K562 (cell line): Measurements from ENCODE around the gene FCHO2. TPM values are rescaled to one million over a fixed set of nuclear protein-coding genes. Genes with fewer than 3 reads are reported as not detected.

Experiments used
- ATAC-seq: fragments of 200-7000 bp; cut with Tn5 transposase; 3 replicates; pipeline ENCODE4 v1.9.1; 2020; ENCODE audit warnings: moderate library complexity
- BruUV-seq: library from RNA; stranded (reverse); fragments of 400-500 nt; replicated peaks from 2 replicates; lab custom pipeline; 2021; lab: Mats Ljungman, UMichigan
- CTCF ChIA-PET: fragments of 300-600 bp; formaldehyde crosslinking; extraction: SDS; loops from one replicate; lab custom pipeline; 2021; ENCODE audit warnings: low intra/inter-chr PET ratio; lab: Yijun Ruan, JAX
- POLR2A ChIA-PET: fragments of 300-600, 350-650 bp; sonication (Branson Sonifier 250); formaldehyde crosslinking; extraction: SDS; loops from one replicate; lab custom pipeline; 2021; ENCODE audit warnings: antibody characterized with exemption, inconsistent platforms; lab: Yijun Ruan, JAX
- DNase-seq, 4 experiments: peaks; one replicate each; pipeline versions ENCODE4 v3.0.0 to v3.0.0-alpha.2; 2011 to 2018; ENCODE audit warnings: low spot score in 3 of 4, mixed read lengths in 3 of 4; ENCODE audit errors: extremely low read depth in 1 of 4
- FAIRE-seq: peaks from 2 replicates; lab custom pipeline; 2011; peaks lifted over from hg19 to GRCh38; lab: Jason Lieb, UNC
- H2AFZ ChIP-seq: 2 replicates; pipeline ENCODE4 v1.6.0; 2011; ENCODE audit warnings: low read depth, low read length, control low read depth, inconsistent platforms
- H3K27ac ChIP-seq: fragments of 200-600 bp; 3 replicates; pipeline ENCODE4 v1.8.0; 2011; ENCODE audit warnings: low read depth, mild to moderate bottlenecking, control low read depth, inconsistent platforms, low read length, moderate library complexity, mixed read lengths; ENCODE audit errors: extremely low read depth
- H3K27me3 ChIP-seq, 2 experiments: fragments of 300-600 bp in 1 of 2; 2 replicates in 1 of 2; 3 replicates in 1 of 2; pipeline versions ENCODE4 v1.6.0 to v1.8.0; 2011; ENCODE audit warnings: inconsistent platforms in 2 of 2, low read length in 2 of 2, mild to moderate bottlenecking in 1 of 2, mixed read lengths in 1 of 2, moderate library complexity in 1 of 2; ENCODE audit not compliant: control insufficient read depth in 2 of 2, insufficient read depth in 2 of 2
- H3K36me3 ChIP-seq: fragments of 300-600 bp; 3 replicates; pipeline ENCODE4 v1.8.0; 2011; ENCODE audit warnings: mild to moderate bottlenecking, low read length, inconsistent platforms; ENCODE audit not compliant: control insufficient read depth, insufficient read depth
- H3K4me1 ChIP-seq, 2 experiments: fragments of 200-600 bp in 1 of 2; replicated peaks in 1 of 2; 2 replicates in 1 of 2; 3 replicates in 1 of 2; pipeline versions ENCODE4 v1.5.1 to v1.8.0; 2011; ENCODE audit warnings: inconsistent platforms in 2 of 2, low read length in 2 of 2, mild to moderate bottlenecking in 1 of 2, mixed read lengths in 1 of 2, moderate library complexity in 1 of 2; ENCODE audit not compliant: control insufficient read depth in 2 of 2, insufficient read depth in 2 of 2
- H3K4me2 ChIP-seq: 2 replicates; pipeline ENCODE4 v1.6.1; 2011; ENCODE audit warnings: low read length, control low read depth, inconsistent platforms, mixed read lengths; ENCODE audit not compliant: insufficient read depth
- H3K4me3 ChIP-seq: fragments of 200-600 bp; sonication (generic), shearing (Covaris generic); 2 replicates; pipeline ENCODE4 v1.5.1; 2016; ENCODE audit warnings: control low read depth, inconsistent platforms
- H3K79me2 ChIP-seq: fragments of 200-600 bp; 3 replicates; pipeline ENCODE4 v1.8.0; 2011; ENCODE audit warnings: low read length, inconsistent platforms; ENCODE audit not compliant: control insufficient read depth, insufficient read depth
- H3K9ac ChIP-seq, 2 experiments: 2 replicates each; pipeline versions ENCODE4 v1.6.0 to v1.6.1; 2011; ENCODE audit warnings: low read depth in 2 of 2, low read length in 2 of 2, control low read depth in 1 of 2, inconsistent platforms in 1 of 2, mild to moderate bottlenecking in 1 of 2, mixed read lengths in 1 of 2; ENCODE audit not compliant: insufficient read depth in 1 of 2
- H3K9me1 ChIP-seq: one replicate; pipeline ENCODE4 v1.6.0; 2011; ENCODE audit warnings: inconsistent platforms, mild to moderate bottlenecking, low read length, moderate library complexity; ENCODE audit not compliant: control insufficient read depth, insufficient read depth
- H3K9me3 ChIP-seq: replicated peaks from 2 replicates; pipeline ENCODE4 v1.5.1; 2011; ENCODE audit warnings: low read depth, low read length, inconsistent platforms; ENCODE audit not compliant: control insufficient read depth, insufficient read depth
- H4K20me1 ChIP-seq: replicated peaks from 2 replicates; pipeline ENCODE4 v1.6.1; 2011; ENCODE audit warnings: low read length, inconsistent platforms, mixed read lengths; ENCODE audit not compliant: control insufficient read depth, insufficient read depth
- ATF2 ChIP-seq: sonication (generic); formaldehyde crosslinking; IDR thresholded peaks from 2 replicates; pipeline ENCODE4 v1.8.1; 2022; ENCODE audit warnings: missing genetic modification reagents
- ATF3 ChIP-seq, 2 experiments: fragments of 450-650 bp in 1 of 2; sonication (generic) in 1 of 2; formaldehyde crosslinking in 1 of 2; IDR thresholded peaks in 1 of 2; conservative IDR thresholded peaks in 1 of 2; 2 replicates each; pipeline versions ENCODE4 v1.6.1 to v1.8.1; 2016 to 2023; ENCODE audit warnings: mild to moderate bottlenecking in 2 of 2, moderate library complexity in 2 of 2, inconsistent platforms in 1 of 2, missing genetic modification reagents in 1 of 2
- CHD4 ChIP-seq: fragments of 200-600 bp; sonication (generic); IDR thresholded peaks from 3 replicates; pipeline ENCODE4 v1.6.1; 2012; ENCODE audit warnings: low read depth, mild to moderate bottlenecking, mixed read lengths, low read length, inconsistent platforms; ENCODE audit not compliant: insufficient read depth, insufficient replicate concordance, poor library complexity, severe bottlenecking
- SNIP1 ChIP-seq: fragments of 450-650 bp; IDR thresholded peaks from 2 replicates; pipeline ENCODE4 v1.7.1; 2017; ENCODE audit warnings: low read depth, mild to moderate bottlenecking
- ZNF280B ChIP-seq: fragments of 250-450 bp; sonication (Bioruptor Pico); IDR thresholded peaks from 2 replicates; pipeline ENCODE4 v1.5.1; 2021; ENCODE audit warnings: mild to moderate bottlenecking
- ZNF354B ChIP-seq: fragments of 250-450 bp; sonication (Bioruptor Pico); IDR thresholded peaks from 2 replicates; pipeline ENCODE4 v1.4.0; 2020
- WGBS: fragments of 100-300 bp; shearing (Covaris generic); methylation state at CpG from one replicate; pipeline ENCODE4 v1.1.6; 2016; ENCODE audit warnings: low coverage, mixed read lengths; ENCODE audit not compliant: insufficient coverage; ENCODE audit errors: missing lambda C conversion rate; 5-methylcytosine and 5-hydroxymethylcytosine counted together
- in situ Hi-C: fragments of 300-500 bp; cut with MboI; formaldehyde crosslinking; loops from 4 replicates; pipeline ENCODE4 v1.15.0; 2018; ENCODE audit warnings: inconsistent platforms, mixed read lengths
- intact Hi-C: fragments of 100-400 bp; cut with micrococcal nuclease; formaldehyde crosslinking; loops from 2 replicates; pipeline ENCODE4 v1.14.2; 2022
- polyA plus RNA-seq, 8 experiments: library from polyadenylated mRNA; depleted of rRNA in 4 of 8; stranded (reverse) in 5 of 8; unstranded in 3 of 8; fragments of >200 nt; fragmentation: Nextera tagmentation in 2 of 8; fragmentation: Illumina TruSeq in 1 of 8; extraction: Ambion mirVana in 2 of 8; extraction: Trizol in 1 of 8; gene quantifications; 2 replicates each; pipeline versions ENCODE4 v1.2.1 to v1.2.3, GENCODE V29; 2011 to 2014; ENCODE audit warnings: inconsistent platforms in 1 of 8, missing spikeins in 1 of 8
- total RNA-seq, 7 experiments: library from RNA; depleted of rRNA in 6 of 7; stranded (reverse); fragments of >200 nt in 6 of 7; fragmentation: Illumina TruSeq in 2 of 7; extraction: Trizol in 2 of 7; gene quantifications; 2 replicates each; pipeline versions ENCODE4 v1.2.1 to v1.2.3, GENCODE V29; 2011 to 2021; ENCODE audit warnings: low replicate concordance in 1 of 7

FCHO2 gene
- total and polyA plus RNA-seq, 9 of the 15 experiments (the other 6 are each of a cell fraction or from before 2014, with no cell fraction given), result 4.4 to 13.4 (median 8.3) TPM

GRCh38 chr5:73135021-73135420 lies 179.2 kb downstream of the FCHO2 start:
- WGBS, result 14% methylated on average over 3 of the region's 3 CpGs
- no peak overlapping the region for H2AFZ ChIP-seq
- no peak overlapping the region for H3K4me3 ChIP-seq
- CTCF ChIA-PET, result no interaction called here
- H4K20me1 ChIP-seq, result no peaks in the 10 kb centered on the region
- POLR2A ChIA-PET, result interaction anchor here (0.6 kb wide), 1 partner anchor 83 kb away, joined by 3 read pairs; no protein-coding TSS in a partner anchor
- FAIRE-seq (no peak), ATAC-seq (no peak), DNase-seq (no peak)
- peaks cover 0 to 3% of the 10 kb centered on the region in 2 experiments; a peak in 2 of 5 replicates for H3K4me1 ChIP-seq
- no peaks in the 10 kb centered on the region for H3K79me2 ChIP-seq
- H3K27me3 ChIP-seq, result peaks cover 8 to 33% of the 10 kb centered on the region in 2 experiments
- no peak overlapping the region for H3K27ac ChIP-seq
- TF ChIP-seq ATF2 (CRISPR knock-in tag), result no peak
- no peak for TF ChIP-seq ZNF354B (CRISPR knock-in tag)
- no peak for TF ChIP-seq ZNF280B (CRISPR knock-in tag)
- no peak for TF ChIP-seq CHD4
- TF ChIP-seq SNIP1, result no peak
- TF ChIP-seq ATF3 (IDR thresholded peaks at IDR 0.05), result no peak
- no peak for TF ChIP-seq ATF3 (CRISPR knock-in tag; conservative IDR thresholded peaks at IDR 0.05)
- H3K9ac ChIP-seq, result no peak overlapping the region
- intact Hi-C loops, result loop anchor here (5.0 kb wide), 1 partner anchor 67 kb away; no protein-coding TSS in a partner anchor
- no TSS peak for BruUV-seq
- in situ Hi-C loops, result no loop called here
- no peak overlapping the region for H3K4me2 ChIP-seq
- H3K9me1 ChIP-seq, result no peaks in the 10 kb centered on the region
- H3K36me3 ChIP-seq, result no peaks in the 10 kb centered on the region
- no peaks in the 10 kb centered on the region for H3K9me3 ChIP-seq
